GM15510 (cell line): ENCODE data around the gene MOSPD3.
A peak's percentile ranks its signal among the peaks of the same experiment; 100 is the strongest.

Experiments
- POLR2A ChIP-seq: IDR thresholded peaks from 3 replicates; pipeline ENCODE4 v1.6.1; 2011; ENCODE audit warnings: borderline replicate concordance; ENCODE audit not compliant: insufficient read length; ENCODE audit errors: extremely low read depth

MOSPD3 gene

GRCh38 chr7:100604028-100604975 is 8.0 kb upstream of the MOSPD3 start:
- peak; percentile 56 for TF ChIP-seq POLR2A

DNA sequence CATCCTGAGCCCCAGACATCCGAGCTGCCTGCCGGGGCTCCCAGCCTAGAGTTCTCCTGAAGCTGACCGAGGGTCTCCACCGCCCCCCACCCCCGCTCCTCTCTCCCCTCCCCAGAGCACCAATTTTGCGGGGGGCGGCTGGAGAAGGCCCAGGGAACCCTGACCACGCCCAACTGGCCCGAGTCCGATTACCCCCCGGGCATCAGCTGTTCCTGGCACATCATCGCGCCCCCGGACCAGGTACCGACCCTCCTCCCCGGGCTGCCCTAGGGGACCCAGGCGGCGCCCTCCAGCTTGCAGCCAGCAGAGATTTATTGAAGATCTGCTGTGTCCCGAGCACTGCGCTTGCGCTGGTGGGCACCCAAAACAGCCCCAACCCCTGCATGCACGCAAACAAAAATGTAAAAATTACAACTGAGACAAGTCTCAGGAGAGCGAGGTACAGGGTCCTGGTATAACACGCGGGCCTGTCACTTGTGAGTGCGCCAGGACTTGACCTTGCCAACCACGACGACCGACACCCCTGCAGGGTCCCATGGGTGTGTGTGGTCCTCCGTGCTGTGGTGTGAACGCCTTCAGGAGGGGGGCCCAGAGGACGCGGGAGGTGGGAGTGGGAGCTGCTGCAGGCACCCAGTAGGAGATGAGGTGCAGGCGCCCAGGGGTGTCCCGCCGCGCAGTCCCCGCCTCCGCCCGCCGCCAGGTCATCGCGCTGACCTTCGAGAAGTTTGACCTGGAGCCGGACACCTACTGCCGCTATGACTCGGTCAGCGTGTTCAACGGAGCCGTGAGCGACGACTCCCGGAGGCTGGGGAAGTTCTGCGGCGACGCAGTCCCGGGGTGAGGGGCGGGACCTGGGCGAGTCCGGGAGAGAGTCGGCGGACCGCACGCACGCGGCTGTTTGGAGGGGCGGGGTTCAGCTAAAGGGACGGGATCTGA is 7.1 kb upstream of the MOSPD3 start:
- no peak for TF ChIP-seq POLR2A

DNA sequence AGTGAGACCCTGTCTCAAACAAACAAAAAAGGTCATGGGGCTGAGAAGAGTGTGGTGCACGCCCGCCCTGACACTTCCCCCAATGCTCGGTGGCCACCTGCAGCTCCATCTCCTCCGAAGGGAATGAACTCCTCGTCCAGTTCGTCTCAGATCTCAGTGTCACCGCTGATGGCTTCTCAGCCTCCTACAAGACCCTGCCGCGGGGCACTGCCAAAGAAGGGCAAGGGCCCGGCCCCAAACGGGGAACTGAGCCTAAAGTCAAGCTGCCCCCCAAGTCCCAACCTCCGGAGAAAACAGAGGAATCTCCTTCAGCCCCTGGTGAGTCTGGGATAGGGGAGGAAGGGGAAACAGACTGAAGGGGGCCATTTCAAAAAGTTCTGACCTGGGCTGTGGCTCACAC is 6.0 kb upstream of the MOSPD3 start:
- TF ChIP-seq POLR2A, result no peak

DNA sequence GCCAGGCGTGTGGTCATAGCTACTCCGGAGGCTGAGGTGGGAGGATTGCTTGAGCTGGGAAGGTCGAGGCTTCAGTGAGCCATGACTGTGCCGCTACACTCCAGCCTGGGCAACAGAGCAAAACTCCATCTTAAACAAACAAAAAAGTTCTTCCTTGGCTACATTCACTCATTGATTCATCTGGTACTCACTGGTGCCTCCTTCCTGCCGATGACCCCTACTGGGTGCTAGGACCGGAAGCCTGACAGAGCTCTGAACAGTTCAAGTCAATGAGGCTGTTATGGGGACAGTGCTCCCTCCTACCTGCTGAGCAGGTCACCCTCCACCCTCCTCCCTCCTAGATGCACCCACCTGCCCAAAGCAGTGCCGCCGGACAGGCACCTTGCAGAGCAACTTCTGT is 5.2 kb upstream of the MOSPD3 start:
- no peak for TF ChIP-seq POLR2A

DNA sequence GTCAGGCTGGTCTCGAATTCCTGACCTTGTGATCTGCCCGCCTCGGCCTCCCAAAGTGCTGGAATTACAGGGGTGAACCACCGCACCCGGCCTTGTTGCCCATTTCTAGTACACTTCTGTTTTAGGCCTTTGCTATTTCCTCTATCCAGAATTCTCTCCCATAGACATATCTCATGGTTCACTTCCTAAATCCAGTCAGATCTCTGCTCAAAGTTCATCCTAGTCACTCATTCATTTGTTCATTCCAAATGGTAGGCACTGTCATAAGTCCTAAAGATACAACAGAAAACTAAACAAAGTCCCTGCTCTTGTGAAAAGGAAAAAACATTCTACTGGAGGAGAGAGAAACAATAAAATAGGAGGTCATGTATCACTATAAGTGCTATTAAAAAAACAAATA is 2.4 kb upstream of the MOSPD3 start:
- no peak for TF ChIP-seq POLR2A

- TF ChIP-seq POLR2A, result no peak
Observed at GRCh38 chr7:100612730-100613390, 520 bp downstream of the MOSPD3 start.

- no peak for TF ChIP-seq POLR2A
Observed at GRCh38 chr7:100613412-100614175, 1.3 kb downstream of the MOSPD3 start.

- TF ChIP-seq POLR2A, result no peak
Observed at GRCh38 chr7:100614308-100614861, 2.0 kb downstream of the MOSPD3 start.

DNA sequence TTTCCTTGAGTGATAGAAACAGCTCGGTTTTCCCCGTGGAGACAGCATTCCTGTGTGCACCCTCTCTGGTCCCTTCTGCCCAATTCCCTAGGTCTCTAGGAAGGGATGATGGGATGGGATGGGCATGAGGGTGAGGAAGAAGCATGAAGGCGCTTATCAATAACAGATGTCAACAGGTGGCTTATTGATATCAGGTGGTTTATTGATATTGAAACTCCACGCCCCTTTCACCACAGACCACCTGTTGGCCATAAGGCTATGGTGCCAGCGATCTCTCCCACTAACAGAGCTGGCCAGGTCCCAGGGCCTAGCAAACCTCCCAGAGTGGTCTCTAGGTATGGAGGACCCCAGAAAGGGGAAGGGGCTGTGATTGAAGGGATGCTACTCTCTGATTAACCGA is 7.9 kb downstream of the MOSPD3 start:
- TF ChIP-seq POLR2A, result no peak

DNA sequence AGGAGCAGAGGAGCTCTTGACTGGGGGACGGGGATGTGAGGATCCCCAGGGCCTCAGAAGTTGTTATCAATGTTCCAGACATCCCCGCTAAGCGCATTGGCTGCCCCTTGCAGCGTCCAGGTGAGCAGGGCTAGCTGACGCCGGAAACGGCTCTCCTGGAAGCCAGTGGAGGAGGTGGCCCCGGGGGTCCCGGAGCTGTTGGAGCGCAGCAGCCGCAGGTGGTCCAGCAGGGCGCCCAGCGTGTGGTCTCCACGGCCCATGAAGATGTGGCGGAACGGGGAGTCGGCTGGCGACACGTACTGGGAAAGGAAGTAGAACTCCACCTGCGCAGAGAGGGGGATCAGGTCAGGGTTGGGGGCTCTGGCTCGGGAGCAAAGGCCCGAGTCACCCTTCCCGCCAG is 8.5 kb downstream of the MOSPD3 start:
- no peak for TF ChIP-seq POLR2A

DNA sequence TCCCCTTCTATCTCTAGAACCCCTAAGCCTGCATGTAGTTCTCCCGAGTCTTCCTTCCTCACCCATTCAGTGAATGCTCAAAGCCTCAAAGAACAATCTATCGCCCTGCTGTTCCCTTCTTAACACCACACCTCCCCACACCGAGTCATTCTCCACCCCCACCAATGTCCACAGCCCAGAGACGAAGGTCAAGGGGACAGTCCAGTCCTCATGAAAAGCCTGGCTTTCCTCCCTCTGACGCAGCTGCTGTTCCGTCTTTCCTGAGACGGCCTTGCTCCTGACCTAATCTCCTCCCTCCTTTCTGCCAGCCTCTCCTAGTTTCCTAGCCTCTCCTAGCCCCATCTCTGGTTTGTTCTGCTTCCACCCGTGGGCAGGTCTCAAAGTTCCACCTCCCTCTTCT is 9.2 kb downstream of the MOSPD3 start:
- no peak for TF ChIP-seq POLR2A

DNA sequence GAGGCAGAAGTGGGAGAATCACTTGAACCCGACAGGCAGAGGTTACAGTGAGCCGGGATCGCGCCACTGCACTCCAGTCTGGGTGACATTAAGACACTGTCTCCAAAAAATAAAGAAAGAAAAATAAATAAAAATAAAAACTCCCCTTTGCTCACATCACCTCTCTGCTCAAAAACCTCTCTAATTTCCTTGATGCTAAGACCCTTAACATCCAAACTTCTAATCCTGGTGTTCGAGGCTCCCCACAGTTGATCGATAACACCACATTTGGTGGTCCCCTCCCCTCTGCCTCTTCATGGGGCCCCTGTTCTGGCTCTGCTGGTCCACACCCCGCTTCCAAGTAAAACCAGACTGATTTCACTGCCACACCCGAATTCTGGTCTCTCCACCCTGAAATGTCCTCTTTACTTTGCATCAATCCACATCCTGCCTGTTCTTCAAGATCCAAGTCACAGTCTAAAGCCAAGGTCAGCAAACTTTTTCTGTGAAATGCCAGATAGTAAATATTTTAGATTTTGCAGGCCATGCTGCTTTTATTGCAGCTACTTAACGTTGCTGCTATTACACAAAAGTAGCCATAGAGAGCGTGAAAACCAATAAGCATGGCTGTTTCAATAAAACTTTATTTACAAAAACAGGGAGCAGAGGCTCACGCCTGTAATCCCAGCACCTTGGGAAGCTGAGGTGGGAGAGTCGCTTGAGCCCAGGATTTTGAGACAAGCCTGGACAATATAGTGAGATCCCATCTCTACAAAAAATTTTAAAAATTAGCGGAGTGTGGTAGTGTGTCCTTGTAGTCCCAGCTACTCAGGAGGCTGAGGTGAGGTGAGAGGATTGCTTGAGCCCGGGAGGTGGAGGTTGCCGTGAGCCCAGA is 11.8 kb downstream of the MOSPD3 start:
- no peak for TF ChIP-seq POLR2A

DNA sequence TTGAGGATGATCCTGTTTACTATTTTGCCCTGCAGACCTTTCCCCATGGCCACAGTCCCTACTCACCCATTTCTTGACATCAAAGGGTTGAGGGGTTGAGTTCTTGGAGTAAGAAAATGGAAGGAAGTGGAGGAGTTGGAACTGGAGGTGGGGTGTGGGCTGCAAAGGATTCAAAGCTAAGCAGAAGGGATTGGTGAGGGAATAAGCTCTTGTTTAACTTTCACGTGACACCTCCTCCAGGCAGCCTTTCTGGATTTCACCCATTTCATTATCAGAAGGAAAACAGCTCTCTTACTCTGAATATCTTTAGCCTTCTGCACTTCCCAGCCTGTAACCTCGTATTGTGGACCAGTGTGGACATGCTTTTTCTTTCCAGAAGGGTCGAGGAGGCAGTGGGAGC is 13.7 kb downstream of the MOSPD3 start:
- TF ChIP-seq POLR2A, result no peak
